ENCODE measurements around the gene ATP9B.

ATP9B gene

GRCh38 chr18:79197531-79197930, 128.3 kb downstream of the ATP9B start:
- in situ Hi-C loops (cut with HindIII; ENCODE audit: low pct_unique_long_range_greater_than_20kb, low sequenced_read_pairs): no loop called here

GRCh38 chr18:79199691-79200374, 130.6 kb downstream of the ATP9B start:
- in situ Hi-C loops (cut with HindIII; ENCODE audit: low pct_unique_long_range_greater_than_20kb, low sequenced_read_pairs): no loop called here
- DNase-seq (ENCODE audit: low read depth in 1 of 2, low spot score in 1 of 2): no peak
- TF ChIP-seq JUND (IDR thresholded peaks at IDR 0.05; ENCODE audit: low read depth): no peak

More at GRCh38 chr18:79197531-79197930, 128.3 kb downstream of the ATP9B start:
- no peak for TF ChIP-seq JUND (IDR thresholded peaks at IDR 0.05; ENCODE audit: low read depth)
- no peak for DNase-seq (ENCODE audit: low read depth in 1 of 2, low spot score in 1 of 2)

- TF ChIP-seq JUND (IDR thresholded peaks at IDR 0.05; ENCODE audit: low read depth): no peak
- DNase-seq (ENCODE audit: low read depth in 1 of 2, low spot score in 1 of 2): peak in 1 of 2 experiments; percentile 5
- in situ Hi-C loops (cut with HindIII; ENCODE audit: low pct_unique_long_range_greater_than_20kb, low sequenced_read_pairs): no loop called here
These were observed 131.5 kb downstream of the ATP9B start for GRCh38 chr18:79200546-79201268.

DNA sequence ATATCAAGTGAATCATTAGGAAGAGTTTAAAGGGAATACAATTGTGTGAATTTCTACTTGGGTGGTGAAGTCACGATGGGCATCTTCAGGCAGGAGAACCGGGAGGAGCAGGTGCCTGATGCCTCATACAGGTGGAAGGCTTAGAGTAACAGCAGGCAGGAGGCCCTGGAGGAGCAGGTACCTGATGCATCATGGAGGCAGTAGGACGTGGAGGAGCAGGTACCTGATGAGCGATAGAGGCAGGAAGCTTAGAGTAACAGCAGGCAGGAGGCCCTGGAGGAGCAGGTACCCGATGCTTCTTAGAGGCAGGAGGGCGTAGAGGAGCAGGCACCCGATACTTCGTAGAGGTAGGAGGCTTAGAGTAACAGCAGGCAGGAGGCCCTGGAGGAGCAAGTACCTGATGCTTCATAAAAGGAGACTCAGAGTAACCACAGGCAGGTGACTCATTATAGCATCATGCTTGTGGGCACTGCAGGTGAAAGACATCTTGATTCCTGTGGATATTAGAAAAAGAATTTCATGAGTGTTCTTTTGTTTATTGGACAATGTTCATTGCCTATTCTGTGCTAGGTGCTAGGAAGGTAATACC, 133.9 kb downstream of the ATP9B start:
- in situ Hi-C loops (cut with HindIII; ENCODE audit: low pct_unique_long_range_greater_than_20kb, low sequenced_read_pairs): no loop called here
- no peak for DNase-seq (ENCODE audit: low read depth in 1 of 2, low spot score in 1 of 2)
- TF ChIP-seq JUND (IDR thresholded peaks at IDR 0.05; ENCODE audit: low read depth): no peak

DNA sequence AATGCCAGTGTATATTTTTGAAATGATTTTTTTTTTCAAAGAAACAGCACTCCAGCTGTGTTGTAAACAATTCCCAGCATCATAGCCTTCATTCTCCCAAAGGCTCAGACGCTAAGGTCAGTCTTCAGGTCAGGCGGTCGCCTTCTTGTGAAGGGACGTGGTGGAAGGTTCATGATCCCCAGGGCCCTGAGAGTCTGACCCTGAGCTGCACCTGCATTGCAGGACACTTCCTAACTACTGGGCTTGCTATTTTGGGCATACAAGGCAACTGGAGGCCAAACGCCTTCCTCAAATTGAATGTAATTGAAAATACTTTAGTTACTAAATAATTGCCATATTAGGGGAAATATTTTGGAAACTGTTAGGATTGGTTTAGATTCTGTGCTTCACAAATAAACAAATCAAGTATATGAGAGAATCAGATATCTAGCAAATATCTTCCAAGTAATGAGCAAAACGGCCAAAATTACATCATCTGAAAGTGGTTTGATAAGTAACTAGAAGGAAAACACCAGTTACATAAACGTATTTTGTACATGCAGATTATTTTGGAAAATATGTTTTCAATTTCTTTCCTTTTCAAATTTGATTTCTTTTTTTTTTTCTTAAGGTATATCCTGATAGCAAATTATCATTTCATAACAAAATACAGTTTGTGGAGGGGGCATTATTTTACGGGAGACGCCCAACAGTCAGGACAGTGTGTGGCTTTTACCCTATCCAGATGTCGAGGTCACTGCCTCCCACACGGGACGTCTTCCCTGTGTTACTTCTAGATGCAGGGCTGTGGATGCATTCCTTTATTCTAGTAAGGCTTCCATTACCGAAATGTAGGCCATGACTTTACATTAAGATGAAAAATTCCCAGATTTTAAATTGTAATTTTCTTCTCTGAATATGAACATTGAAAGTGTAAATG, 136.0 kb downstream of the ATP9B start:
- DNase-seq (ENCODE audit: low read depth in 1 of 2, low spot score in 1 of 2): no peak
- in situ Hi-C loops (cut with HindIII; ENCODE audit: low pct_unique_long_range_greater_than_20kb, low sequenced_read_pairs): no loop called here
- TF ChIP-seq JUND (IDR thresholded peaks at IDR 0.05; ENCODE audit: low read depth): no peak

- in situ Hi-C loops (cut with HindIII; ENCODE audit: low pct_unique_long_range_greater_than_20kb, low sequenced_read_pairs): no loop called here
- DNase-seq (ENCODE audit: low read depth in 1 of 2, low spot score in 1 of 2): no peak
- TF ChIP-seq JUND (IDR thresholded peaks at IDR 0.05; ENCODE audit: low read depth): no peak
These were observed 137.2 kb downstream of the ATP9B start for GRCh38 chr18:79206444-79206843.

- in situ Hi-C loops (cut with HindIII; ENCODE audit: low pct_unique_long_range_greater_than_20kb, low sequenced_read_pairs): no loop called here
- no peak for DNase-seq (ENCODE audit: low read depth in 1 of 2, low spot score in 1 of 2)
- TF ChIP-seq JUND (IDR thresholded peaks at IDR 0.05; ENCODE audit: low read depth): no peak
These were observed 139.7 kb downstream of the ATP9B start for GRCh38 chr18:79208906-79209305.

GRCh38 chr18:79210002-79210910, 141.1 kb downstream of the ATP9B start:
- in situ Hi-C loops (cut with HindIII; ENCODE audit: low pct_unique_long_range_greater_than_20kb, low sequenced_read_pairs): no loop called here
- no peak for TF ChIP-seq JUND (IDR thresholded peaks at IDR 0.05; ENCODE audit: low read depth)

GRCh38 chr18:79211844-79212243, 142.7 kb downstream of the ATP9B start:
- no peak for TF ChIP-seq JUND (IDR thresholded peaks at IDR 0.05; ENCODE audit: low read depth)
- DNase-seq (ENCODE audit: low read depth in 1 of 2, low spot score in 1 of 2): no peak
- in situ Hi-C loops (cut with HindIII; ENCODE audit: low pct_unique_long_range_greater_than_20kb, low sequenced_read_pairs): no loop called here

More at GRCh38 chr18:79210002-79210910, 141.1 kb downstream of the ATP9B start:
- DNase-seq (ENCODE audit: low read depth in 1 of 2, low spot score in 1 of 2): no peak

- in situ Hi-C loops (cut with HindIII; ENCODE audit: low pct_unique_long_range_greater_than_20kb, low sequenced_read_pairs): no loop called here
- TF ChIP-seq JUND (IDR thresholded peaks at IDR 0.05; ENCODE audit: low read depth): no peak
- DNase-seq (ENCODE audit: low read depth in 1 of 2, low spot score in 1 of 2): no peak
These were observed 144.9 kb downstream of the ATP9B start for GRCh38 chr18:79214056-79214455.

GRCh38 chr18:79216176-79216575, 147.0 kb downstream of the ATP9B start:
- no peak for TF ChIP-seq JUND (IDR thresholded peaks at IDR 0.05; ENCODE audit: low read depth)
- in situ Hi-C loops (cut with HindIII; ENCODE audit: low pct_unique_long_range_greater_than_20kb, low sequenced_read_pairs): no loop called here

More at GRCh38 chr18:79216176-79216575, 147.0 kb downstream of the ATP9B start:
- no peak for DNase-seq (ENCODE audit: low read depth in 1 of 2, low spot score in 1 of 2)

All from T47D (cell line).